HG02970 (cell line): ENCODE data around the gene PTPN23.

Experiments used
- ATAC-seq: cut with Tn5 transposase; IDR thresholded peaks from one replicate; pipeline ENCODE4 v1.9.1; 2021; ENCODE audit warnings: mild to moderate bottlenecking, moderate library complexity, moderate number of reproducible peaks; ENCODE audit not compliant: unreplicated experiment, low FRiP score

PTPN23 gene

DNA sequence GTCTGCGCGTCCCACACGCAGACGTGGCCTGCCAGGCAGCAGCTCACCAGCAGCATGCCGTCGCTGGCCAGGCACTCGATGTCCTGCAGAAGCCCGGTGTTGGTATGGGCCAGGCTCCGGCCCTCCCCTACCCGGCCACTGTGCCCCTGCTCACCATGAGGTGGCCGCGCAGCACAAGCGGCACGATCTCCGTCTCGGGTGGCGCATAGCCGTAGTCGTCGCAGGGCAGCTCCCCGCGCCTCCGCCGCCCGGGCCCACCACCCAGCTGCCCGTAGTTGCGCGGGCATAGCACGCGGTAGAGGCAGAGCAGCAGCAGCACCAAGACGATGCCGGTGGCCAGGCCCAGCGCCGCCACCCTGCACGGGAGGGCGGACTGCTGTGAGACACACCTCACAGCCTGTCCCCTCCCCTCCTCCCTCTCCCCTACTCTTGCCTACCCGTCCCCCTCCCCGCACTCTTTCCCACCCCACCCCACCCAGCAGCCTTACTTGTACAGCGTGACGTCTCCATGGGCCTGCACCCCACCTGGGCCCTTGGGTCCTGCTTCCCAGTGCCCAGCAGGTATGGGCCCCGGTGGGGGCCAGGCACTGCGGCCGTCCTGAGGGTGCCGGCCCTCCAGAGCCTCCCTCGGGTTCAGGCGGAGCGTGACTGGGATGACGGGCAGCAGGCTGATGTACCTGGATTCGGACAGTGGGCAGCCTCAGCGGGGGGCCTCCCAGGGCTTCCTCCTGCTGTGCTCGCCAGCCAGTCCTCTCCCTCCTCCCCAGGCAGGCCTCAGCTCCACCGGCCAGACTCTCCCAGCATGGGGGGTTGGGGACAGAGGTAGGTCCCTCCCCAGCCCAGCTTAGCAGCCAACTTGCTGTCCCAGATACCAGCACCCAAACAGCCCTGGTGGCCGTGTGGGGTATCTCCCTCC, 37.6 kb downstream of the PTPN23 start:
- ATAC-seq: no peak

DNA sequence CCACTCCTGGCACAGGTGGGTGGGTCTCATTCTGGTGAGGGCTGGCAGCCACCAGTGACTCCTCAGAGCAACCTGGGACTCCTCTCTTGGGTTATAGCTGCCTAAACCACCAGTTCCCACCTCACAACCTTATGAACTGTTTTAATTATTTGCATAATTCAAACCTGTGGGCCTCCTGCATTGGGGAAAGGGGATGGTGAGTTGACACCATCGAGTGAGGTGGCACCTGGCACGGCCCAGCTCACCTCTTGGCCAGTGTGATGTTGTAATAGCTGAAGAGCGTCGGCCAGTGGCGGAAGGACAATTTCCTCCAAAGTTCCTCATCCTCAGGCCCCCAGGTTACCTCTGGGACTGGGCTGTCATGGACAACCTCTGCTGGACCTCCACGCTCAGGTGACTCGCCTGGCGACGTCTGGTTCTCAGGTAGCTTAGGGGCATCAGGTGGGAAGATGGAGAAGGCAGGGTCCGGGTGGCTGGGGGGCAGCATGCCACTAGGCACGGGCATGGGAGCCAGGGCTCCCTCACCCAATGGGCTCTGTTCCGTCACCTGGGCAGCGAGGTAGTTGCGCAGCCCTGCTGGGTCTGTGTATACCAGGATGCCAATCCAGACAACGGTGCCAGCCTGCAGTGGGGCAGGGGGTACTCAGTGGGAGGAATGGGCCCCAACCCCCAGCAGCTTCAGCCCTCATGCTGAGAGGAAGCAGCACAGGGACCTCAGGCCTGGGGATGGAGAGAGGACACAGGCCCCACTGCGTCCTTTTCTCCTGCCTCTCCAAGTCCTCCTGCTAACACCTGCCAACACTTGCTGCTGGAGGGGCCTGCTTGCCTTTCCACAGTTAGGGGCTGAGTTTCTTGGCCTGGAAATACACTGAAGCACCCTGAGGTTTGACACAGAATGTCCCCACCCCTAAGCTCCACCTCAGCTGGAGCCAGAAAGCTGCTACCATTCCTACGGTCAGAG, 38.5 kb downstream of the PTPN23 start:
- ATAC-seq: no peak

DNA sequence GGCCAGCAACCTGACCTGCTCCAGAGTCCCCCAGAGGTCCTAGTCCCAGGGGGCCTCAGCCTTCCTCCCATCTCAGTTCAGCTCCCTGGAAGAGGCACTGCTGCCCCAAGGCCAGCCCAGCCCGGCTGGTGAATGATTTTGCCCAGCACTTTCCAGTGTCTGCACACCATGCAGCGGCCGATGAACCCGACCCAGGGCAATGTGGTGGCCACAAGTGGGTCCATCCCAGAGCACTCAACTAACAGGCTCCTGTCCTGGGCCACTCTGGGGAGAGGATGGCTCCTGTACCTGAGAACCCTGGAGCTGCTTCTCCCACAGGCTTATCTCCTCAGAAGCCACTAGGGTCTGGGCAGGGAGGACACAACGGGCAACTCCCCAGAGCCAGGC, 39.2 kb downstream of the PTPN23 start:
- ATAC-seq: no peak

DNA sequence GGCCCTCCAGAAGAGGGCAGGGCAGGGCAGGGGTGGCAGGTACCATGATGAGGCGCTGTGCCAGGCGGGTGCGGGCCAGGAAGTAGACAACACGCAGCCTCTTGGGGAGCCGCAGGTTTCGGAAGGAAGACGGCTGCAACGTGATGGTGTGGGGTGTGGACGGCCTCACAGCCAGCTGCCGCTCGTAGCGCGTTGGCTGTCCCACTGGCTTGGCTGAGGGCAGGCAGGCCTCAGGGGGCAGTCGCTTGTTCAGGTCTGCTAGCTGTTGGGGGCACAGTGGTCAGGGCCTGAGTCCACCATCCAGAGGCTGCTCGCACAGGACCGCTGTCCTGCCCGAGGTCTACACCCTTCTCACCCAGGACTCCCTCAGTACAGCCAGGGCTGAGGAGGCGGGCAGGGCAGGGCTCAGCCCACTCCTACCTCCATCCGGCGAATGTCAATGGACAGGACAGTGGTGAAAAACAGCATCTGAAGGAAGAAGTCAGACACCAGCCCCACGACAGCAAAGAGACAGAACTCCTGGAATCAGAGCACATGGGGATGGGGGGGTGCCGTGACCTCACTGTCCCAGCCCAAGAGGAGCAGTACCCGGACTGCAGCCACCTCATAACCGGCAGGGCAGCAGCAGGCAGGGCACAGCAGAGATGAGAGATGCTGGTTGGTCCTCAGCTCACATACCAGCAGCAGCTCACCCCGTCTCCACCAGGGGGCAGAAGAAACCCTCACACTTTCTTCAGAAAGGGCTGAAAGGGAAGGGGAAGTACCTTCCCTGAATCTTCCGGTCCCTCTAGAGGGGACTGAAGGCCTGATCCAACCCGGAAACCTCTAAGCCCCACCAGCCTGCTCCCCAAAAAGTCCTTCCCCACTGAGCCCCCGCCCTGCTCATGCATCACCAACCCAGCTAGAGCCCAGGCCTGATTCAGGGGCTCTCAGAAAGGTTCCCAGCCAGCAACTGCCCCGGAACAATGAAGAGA, 40.0 kb downstream of the PTPN23 start:
- peak; percentile 70 for ATAC-seq

DNA sequence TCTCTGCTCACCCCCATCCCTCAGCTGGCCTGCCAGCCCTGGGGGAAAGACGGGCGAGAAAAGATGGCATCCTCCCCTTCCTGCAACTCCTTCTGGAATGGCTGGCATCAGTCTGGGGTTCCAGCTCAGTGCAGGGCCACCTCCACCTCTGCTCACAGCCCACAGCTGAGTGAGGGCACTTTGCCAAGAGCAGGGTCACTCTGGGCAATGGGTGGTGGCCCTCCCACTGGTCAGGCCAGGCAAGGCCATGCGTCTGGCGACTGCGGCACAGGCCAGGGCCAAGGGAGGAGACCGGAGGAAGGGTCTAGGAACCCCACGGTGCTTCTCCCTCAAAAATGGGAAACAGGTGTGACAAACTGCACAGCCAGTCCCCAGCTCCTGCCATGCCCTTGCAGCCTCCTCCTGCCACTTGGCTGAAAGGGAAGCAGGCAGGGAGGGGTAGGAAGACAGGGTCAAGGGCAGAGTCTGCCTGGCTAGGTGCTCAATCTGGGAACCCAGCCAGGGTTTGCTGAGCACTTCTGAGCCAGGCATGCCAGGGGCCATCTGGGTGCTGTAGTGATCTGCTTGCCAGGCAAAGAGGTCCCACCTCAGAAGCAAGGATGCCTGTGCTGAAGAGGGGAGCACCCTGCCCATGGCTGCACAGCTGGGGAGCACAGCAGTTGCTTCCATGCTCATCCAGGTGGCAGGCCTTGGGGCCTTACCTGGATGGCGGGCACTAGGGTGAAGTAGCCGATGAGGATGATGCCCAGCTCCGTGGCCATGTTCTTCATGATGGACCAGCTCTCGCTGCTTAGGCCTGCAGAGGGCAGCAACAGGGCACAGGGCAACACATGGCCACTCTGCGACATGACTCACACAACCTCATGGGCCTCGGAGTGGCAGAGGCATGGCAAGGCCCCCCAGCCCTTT, 41.2 kb downstream of the PTPN23 start:
- ATAC-seq: no peak

DNA sequence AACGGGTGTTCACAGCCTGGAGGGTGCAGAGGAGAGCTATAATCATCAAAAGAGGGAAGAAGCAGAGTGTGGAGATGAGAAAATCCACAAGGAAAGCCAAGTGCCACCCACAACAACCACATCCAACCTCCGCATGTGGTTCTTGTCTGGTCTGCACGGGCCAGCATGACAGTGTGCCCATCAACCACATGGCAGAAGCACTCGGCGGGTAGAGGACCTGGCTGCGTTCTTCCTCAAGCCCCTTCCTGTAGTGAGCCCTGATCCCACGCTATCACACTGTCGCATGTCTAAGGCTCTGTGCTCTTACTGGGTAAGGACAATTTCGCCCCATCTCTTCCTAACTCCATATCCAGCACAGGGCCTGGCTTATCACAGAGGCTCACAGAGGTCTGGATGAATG, 41.9 kb downstream of the PTPN23 start:
- no peak for ATAC-seq

DNA sequence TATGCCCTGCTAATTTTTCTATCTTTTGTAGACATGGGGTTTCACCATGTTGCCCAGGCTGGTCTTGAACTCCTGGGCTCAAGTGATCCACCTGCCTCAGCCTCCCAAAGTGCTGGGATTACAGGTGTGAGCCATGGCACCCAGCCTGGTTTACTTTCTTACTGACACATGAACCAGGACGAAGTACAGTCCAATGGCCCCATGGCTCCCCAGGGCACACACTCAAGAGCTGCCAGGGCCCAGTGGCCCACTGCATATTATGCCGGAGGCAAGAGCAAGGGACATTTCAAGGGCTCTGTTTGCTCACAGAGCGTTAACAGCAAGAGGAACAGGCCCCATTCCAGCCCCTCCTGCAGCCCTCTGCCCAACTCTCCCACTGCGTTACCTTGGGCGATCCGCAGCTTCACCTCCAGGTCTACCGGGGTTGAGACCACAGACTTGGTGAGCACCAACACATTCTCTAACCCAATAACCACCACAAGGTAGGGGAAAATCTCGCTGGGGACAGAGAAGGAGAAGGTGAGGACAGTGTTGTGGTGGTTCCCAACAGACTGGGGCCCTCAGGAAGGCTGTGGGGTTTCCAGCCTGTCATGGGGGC, 42.8 kb downstream of the PTPN23 start:
- no peak for ATAC-seq

DNA sequence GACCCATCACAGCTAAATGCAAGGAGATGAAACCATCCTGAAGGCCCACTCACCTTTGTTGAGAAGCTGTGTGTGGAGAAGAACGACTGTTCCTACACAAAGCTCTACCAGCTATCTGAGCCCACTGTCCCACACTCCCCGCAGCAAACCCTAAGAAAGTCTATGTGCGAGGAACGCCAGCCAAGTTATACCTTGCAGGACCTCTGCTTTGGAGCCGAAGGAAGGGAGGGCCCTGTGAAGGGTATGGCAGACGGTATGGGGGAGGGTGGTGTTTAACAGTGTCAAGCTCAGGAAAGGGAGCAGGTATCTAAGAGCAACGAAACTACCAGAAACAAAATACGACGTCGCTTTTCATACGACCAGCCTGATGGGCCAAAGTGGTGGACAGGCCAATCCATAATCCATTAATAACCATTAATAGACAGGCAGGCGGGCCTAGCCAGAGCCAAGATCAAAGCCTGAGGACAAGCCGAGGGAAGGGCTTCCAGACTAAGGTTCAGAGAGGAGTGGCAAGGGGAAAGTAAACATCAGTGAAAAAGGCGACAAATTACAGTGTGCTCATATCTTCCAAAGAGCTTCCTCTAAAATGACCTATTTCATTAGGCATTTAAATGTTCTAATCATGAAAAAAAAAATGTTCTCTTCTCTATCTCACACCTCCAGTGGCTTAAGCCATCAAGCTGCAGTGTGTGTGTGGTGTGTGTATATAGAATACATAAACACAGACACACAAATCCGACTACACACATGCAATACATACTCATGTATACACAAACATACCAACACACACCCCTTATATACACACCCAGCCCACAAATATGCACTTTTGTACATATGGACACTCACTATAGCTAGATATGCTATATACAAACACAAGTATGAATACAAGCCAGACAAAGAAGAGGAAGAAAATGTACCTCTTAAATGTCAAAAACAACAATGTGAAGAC, 43.9 kb downstream of the PTPN23 start:
- ATAC-seq: no peak

DNA sequence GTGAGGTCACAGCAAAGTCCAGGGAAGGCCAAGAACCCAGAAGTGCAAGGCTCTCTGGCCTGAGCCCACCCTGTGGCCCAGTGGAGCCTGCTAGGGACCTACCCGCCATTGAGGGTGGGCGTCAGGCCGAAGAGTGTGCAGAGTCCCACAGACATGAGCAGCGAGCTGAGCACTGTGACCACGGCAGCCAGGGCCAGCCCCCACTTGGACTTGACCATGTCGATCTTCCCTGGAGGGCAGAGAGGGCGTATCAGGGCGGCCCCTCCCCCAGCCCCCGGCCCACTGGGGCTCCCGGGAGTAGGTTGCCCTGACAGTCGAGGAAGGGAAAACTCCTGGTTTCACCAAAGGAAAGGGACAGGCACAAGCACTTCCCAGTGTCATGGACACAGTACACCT, 44.6 kb downstream of the PTPN23 start:
- no peak for ATAC-seq

DNA sequence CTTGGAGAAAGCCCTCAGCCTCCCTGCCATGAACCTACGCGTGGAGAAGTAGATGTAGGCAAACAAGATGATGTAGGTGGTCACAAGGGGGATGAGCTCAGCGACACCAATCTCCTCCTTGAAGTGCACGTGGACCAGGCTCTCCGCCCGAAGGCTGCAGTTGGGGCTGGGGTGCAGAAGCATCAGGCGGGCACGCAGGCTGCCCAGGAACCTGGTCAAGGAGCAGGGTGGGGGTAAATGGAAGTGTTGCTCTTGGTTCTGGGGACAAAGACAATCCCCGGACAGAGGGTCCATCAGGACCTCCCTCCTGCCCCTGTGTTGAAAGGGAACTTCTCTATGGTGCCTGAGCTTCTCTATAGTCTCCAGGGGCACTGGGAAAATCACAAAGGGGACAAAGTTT, 45.1 kb downstream of the PTPN23 start:
- ATAC-seq: no peak

DNA sequence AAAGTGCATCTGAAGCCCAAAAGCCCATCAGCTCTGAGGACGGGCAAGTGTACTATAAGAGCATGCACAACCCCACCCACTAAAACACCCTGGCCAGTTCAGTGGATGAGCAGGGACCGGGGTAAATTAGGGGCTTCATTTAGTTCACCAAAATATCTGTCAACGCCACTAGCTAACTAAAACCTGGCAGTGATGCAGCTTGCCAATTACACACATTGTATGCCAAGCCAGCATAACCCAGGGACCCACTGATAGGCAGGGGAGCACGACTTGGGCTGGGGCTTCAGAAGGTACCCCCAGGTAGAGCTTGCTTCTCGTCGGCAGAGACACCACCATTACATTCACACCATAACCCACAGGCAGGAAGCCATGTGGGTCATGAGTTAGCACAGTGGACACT, 47.0 kb downstream of the PTPN23 start:
- ATAC-seq: no peak

DNA sequence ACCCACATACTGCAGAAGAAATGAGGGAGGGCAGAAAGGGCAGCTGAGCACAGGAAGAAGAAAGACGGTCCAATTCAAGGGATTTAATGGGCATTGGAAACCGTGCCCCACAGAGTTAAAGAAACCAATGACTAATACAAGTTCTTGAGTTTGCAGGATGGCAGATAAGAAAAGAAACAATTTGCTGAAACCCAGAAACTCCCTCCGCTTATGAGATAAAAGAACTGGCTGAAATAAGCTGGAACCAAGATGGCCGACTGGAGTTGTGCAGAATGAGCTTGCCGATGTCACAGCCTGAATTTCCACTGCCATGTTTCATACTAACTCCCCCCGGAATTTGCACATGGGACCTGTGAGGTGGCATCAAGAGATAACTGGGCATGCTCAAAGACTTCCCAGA, 47.8 kb downstream of the PTPN23 start:
- no peak for ATAC-seq

DNA sequence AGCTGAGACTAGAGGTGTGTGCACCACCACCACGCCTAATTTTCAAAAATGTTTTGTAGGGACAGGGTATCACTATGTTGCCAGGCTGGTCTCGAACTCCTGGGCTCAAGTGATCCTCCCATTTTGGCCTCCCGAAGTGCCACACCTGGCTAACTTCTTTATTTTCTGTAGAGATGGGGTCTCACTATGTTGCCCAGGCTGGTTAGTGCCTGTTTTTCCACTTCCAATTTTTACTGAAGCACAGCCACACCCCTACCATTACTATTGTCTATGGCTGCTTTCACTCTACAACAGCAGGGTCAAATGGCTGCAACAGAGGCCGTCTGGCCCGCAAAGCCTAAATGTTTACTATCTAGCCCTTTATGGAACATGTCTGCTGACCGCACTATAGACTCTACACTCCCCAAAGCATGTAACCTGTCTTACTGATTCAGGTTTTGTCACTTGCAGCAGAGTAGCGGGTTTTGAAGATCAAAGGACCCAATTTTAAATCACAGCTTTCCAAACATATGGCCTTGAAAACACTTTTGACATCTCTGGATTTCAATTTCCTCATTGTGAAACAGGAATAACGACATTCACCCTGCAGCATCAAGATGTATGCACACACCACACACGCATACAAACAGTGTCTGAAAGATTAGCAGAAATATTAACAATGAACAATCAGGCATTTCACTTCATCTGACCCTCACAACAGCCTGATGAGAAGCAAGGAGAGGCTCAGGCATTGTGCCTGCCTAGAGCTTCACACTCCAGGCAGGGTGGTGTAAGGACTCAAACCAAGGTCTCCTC, 48.9 kb downstream of the PTPN23 start:
- ATAC-seq: no peak

DNA sequence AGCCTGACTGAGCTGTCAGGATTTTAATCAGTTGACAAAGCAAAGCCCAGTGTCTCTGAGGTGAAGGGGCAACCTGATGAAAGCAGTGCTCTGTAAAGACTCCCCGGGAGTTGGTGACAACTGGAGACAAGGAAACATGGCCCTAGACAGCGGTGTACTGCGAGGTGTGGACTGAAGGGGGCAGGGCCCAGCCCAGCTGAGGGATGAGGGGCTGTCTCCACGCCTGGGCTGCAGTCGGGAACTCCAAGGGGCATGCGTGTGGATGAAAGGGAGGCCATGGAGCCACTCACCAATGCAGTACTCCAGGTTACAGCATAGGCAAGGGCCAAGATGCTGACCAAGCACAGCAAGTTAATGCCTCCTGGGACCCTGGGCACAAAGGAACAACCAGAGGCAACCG, 49.8 kb downstream of the PTPN23 start:
- ATAC-seq: no peak

DNA sequence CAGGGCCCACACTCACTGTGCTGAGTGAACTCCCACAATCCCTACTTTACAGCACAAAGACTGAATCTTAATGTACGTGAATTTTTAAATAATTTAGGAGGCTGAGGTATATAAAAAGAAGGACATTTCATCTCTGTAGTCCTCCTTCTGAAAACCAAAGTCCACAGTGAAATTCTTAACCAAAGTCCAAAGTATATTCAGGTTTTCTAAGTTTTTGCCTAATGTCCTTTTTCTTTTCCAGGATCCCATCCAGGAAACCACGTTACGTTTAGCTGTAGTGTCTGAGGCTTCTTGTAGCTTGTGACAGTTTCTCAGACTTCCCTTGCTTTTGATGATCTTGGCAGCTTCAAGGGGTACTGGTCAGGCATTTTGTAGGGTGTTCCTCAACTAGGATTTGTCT, 50.4 kb downstream of the PTPN23 start:
- ATAC-seq: no peak

DNA sequence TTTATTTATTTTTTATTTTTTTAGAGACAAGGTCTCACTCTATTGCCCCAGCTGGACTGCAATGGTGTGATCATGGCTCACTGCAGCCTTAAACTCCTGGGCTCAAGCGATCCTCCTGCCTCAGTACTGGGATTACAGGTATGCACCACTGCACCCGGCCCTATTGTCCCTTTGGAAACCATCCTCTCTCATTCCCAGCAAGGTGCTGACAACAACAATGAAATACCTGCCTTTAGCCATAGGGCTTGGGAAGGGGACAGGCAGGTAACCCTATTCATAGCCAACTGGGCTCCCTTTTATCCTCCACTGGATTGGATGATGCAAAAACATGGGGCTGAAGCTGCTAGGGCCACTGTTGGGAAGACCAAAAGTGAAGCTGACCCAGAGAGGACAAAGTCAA, 51.9 kb downstream of the PTPN23 start:
- ATAC-seq: no peak

DNA sequence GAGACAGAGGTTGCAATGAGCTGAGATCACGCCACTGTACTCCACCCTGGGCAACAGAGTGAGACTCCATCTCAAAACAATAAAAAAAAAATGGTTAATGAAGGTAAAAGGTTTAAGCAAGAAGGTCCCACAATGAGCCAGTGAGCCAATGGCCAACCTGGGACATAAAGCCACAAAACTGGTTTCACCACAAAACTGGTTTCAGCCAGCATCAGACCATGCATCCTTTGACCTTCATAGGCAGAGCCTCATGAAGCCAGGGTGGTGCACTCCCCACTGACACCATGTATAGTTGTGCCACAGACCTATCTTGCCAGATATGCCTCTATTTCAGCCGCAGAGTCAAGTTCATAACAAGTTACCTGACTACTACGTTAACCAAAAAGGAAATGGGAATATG, 53.0 kb downstream of the PTPN23 start:
- no peak for ATAC-seq
